ENCODE data around the gene ZCCHC17.
A peak's percentile ranks its signal among the peaks of the same experiment; 100 is the strongest.

The ZCCHC17 gene

DNA sequence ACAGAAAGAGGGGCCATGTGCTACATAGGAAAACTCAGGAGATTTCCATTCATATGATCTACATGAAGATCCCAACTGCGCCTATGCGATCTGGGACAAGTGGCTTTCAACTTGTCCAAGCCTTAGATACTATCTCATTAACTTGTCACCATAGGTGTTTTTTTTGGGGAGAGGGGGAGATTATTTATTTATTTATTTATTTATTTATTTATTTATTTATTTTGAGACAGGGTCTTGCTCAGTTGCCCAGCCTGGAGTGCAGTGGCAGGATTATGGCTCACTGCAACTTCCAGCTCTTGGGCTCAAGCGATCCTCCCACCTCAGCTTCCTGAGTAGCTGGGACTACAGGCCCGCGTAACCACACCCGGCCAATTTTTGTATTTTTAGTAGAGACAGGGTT lies 64.8 kb downstream of the ZCCHC17 start:
- no peak overlapping the region for H3K27ac ChIP-seq
- TF ChIP-seq, protein P1, sequence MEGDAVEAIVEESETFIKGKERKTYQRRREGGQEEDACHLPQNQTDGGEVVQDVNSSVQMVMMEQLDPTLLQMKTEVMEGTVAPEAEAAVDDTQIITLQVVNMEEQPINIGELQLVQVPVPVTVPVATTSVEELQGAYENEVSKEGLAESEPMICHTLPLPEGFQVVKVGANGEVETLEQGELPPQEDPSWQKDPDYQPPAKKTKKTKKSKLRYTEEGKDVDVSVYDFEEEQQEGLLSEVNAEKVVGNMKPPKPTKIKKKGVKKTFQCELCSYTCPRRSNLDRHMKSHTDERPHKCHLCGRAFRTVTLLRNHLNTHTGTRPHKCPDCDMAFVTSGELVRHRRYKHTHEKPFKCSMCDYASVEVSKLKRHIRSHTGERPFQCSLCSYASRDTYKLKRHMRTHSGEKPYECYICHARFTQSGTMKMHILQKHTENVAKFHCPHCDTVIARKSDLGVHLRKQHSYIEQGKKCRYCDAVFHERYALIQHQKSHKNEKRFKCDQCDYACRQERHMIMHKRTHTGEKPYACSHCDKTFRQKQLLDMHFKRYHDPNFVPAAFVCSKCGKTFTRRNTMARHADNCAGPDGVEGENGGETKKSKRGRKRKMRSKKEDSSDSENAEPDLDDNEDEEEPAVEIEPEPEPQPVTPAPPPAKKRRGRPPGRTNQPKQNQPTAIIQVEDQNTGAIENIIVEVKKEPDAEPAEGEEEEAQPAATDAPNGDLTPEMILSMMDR (conservative IDR thresholded peaks at IDR 0.05), result no peak

DNA sequence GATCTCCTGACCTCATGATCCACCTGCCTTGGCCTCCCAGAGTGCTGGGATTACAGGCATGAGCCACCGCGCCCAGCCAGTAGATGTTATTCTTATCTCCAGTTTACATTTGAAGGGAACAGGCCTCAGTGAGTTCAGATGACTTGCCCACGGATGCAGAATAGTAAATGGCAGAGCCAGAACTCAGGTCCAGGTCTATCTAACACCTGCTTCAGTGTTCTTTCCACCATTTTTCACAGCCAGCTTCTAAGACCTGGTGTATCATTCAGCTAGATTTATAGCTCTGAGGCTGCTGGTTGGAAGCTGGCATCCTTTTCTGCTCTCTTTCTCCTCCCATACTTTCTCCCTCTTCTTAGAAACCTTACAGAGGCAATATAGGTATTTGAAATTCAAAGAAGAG lies 65.2 kb downstream of the ZCCHC17 start:
- H3K27ac ChIP-seq, result no peak overlapping the region
- TF ChIP-seq, protein P1 (conservative IDR thresholded peaks at IDR 0.05), result no peak

DNA sequence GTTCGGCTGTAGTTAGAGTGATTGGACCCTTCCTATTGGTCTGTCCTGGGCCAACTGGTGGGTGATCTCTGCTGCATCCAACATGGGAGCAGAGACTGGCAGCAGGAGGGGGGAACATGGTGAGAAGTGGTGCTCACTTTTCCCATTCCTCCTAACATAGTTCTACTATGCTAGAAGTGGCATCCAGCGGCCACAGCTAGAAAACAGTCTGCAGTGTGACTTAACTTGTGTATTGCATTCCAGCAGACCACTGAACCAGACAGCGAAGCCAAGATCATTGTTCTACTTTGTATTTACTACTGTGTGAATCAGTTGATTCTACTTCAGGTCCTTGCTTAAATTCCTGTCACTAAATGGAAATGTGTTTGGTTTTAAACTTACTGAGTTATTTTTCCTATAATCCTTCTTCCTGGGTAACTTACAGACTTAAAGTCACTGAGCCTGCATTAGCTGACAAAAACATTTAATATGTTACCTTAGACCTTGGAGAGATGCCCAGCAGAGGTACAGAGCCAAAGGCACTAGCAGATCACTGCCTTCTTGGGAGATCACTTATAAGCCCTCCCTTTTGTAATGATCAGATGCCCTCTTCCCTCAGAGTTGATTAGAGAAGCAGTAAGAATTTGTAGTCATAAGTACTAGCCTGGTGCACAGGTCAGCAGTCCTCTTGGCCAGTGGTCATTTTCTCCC lies 67.9 kb downstream of the ZCCHC17 start:
- TF ChIP-seq, protein P1 (conservative IDR thresholded peaks at IDR 0.05), result no peak
- H3K27ac ChIP-seq, result peak overlapping the region; percentile 22

DNA sequence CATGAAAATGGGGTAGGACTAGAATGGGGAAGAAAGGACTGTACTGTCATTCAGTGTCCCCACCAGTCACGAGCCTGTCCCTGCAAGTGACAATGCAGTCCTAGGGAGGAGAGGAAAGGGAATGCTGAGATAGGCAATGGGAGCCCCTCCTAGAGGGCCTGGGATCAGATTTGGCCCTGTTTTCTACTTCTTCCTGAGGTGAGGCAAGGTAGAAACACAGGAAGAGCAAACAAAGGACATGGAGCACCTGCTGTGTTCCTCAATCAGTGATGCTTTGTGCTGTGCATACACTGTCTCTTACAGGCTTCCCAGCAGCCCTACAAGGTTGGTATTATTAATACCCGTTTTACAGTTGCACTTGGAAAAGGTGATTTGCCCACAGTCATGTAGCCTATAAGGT lies 70.0 kb downstream of the ZCCHC17 start:
- TF ChIP-seq, protein P1 (conservative IDR thresholded peaks at IDR 0.05), result no peak
- H3K27ac ChIP-seq, result no peak overlapping the region

DNA sequence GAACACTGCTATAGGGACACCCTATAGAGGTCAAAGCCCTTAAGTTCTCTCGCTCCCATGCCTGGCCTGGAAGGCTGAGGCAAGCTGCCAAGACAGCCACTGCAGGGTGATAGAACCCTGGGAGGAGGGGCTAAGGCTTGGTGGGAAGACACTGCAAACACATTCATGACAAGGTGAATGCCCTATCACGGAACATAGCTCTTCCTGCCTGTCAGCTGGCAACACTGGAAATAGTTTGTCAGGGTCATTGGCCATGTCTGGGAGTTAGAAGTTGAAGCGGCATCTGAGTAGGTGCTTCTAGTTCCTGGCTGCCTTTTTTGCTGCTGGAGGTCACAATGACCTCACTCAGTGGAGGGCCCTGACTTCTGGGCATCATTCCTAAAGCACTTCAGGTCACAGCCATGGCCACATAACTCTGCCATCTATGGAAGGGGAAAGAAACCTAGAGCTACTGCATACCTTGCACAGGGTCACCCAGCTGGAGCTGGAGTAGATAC lies 71.8 kb downstream of the ZCCHC17 start:
- TF ChIP-seq, protein P1 (conservative IDR thresholded peaks at IDR 0.05), result no peak
- no peak overlapping the region for H3K27ac ChIP-seq

DNA sequence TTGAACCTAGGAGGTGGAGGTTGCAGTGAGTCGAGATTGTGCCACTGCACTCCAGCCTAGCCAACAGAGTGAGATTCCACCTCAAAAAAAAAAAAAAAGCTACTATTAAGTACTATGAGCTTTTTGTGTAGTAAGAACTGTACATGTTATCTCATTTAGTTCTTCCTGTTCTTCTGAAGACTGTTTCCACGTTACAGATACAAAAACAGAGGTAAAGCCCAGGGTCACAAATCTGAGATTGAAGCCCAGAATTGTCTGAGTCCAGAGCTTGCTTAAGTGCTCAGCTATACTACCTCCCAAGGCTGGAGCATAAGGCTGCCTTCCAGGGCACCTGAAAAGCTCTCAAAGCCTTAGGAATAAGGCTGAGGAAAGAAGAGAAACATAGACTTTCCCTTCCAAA lies 73.2 kb downstream of the ZCCHC17 start:
- TF ChIP-seq, protein P1 (conservative IDR thresholded peaks at IDR 0.05), result no peak
- H3K27ac ChIP-seq, result no peak overlapping the region

DNA sequence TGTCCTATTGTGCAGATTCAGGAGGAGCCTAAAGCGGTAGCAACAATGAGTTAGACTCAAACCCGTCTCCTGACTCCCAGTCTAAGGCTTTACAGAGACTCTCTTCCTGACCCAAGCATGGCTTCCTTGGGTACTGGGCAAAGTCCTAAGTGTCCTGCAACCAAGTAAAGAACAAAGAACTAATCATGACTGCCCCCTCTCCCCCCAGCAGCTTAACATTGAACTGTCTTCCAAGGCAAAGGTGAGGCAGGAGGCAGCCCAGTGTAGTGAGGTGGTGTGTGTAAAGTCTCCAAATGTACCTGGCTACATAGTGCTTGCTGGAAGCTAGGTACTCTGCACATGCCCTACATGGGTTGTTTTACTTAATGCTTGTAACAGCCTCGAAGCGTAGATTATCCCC lies 73.7 kb downstream of the ZCCHC17 start:
- TF ChIP-seq, protein P1 (conservative IDR thresholded peaks at IDR 0.05), result no peak

More for the DNA sequence above, 73.7 kb downstream of the ZCCHC17 start:
- H3K27ac ChIP-seq, result no peak overlapping the region

Data from VCaP (cell line).